GM23248 (cell line): ENCODE data around the gene ZSWIM4.

Experiments used
- EZH2 ChIP-seq: fragments of 200-600 bp; sonication (generic); IDR thresholded peaks from 2 replicates; pipeline ENCODE4 v1.6.1; 2018; ENCODE audit warnings: antibody characterized with exemption, mild to moderate bottlenecking; ENCODE audit not compliant: insufficient read depth, poor library complexity, severe bottlenecking
- EZH2phosphoT487 ChIP-seq: fragments of 200-600 bp; sonication (generic); IDR thresholded peaks from 2 replicates; pipeline ENCODE4 v1.6.1; 2018; ENCODE audit warnings: antibody characterized with exemption, moderate library complexity, mild to moderate bottlenecking, low read depth; ENCODE audit not compliant: insufficient read depth

DNA sequence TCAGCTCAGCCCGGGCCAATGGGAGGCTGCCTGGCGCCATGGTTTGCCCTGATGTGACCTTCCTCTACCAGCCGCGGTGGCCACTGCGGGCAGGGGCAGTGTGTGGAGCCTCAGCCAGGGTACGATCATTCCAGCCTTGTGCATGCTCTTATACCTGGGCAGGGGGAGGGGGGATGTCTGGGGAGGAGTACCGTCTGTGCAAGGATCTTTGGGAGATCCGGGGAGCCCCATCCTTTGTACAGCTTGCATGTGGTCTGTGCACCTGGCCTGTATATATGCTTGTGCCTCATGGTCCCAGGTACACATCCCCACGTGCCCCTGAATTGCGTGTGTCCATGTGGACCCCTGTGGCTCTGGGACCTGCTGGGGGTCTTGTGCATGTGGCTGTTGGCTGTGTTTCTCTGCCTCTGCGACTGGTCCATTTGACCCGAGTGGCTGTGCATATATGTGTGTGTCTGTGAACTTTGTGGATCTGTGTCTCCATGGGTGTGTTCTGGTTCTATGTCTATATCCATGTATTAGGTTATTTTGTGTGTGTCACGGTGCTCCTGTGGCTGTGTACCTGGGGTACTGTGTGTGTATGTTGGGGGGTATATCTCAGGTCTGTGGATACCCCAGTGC, 68.9 kb downstream of the ZSWIM4 start:
- TF ChIP-seq EZH2phosphoT487 (no peak), EZH2 (no peak)
